T1000 (cell line): ENCODE measurements around the gene PRKCE.

Experiments used
- DNase-seq: peaks from one replicate; lab custom pipeline; 2025; ENCODE audit warnings: mixed read lengths; lab: John Stamatoyannopoulos, UW

PRKCE gene

GRCh38 chr2:45631955-45632354 is 19.5 kb upstream of the PRKCE start:
- no peak for DNase-seq

- no peak for DNase-seq
Observed at GRCh38 chr2:45634223-45634622, 17.3 kb upstream of the PRKCE start.

- DNase-seq: no peak
Observed at GRCh38 chr2:45636008-45636407, 15.5 kb upstream of the PRKCE start.

- DNase-seq: no peak
Observed at GRCh38 chr2:45637440-45637839, 14.0 kb upstream of the PRKCE start.

GRCh38 chr2:45640576-45640975 is 10.9 kb upstream of the PRKCE start:
- no peak for DNase-seq

- DNase-seq: no peak
Observed at GRCh38 chr2:45643095-45643494, 8.4 kb upstream of the PRKCE start.

- peak; percentile 52 for DNase-seq
Observed at GRCh38 chr2:45643543-45644542, 7.6 kb upstream of the PRKCE start.

- DNase-seq: no peak
Observed at GRCh38 chr2:45646289-45646688, 5.2 kb upstream of the PRKCE start.

GRCh38 chr2:45647356-45647755 is 4.1 kb upstream of the PRKCE start:
- no peak for DNase-seq

GRCh38 chr2:45647986-45648520 is 3.4 kb upstream of the PRKCE start:
- no peak for DNase-seq

GRCh38 chr2:45648636-45649035 is 2.8 kb upstream of the PRKCE start:
- DNase-seq: no peak

GRCh38 chr2:45649462-45649857 is 2.0 kb upstream of the PRKCE start:
- DNase-seq: no peak

GRCh38 chr2:45649858-45650811 is 1.3 kb upstream of the PRKCE start:
- DNase-seq: peak; percentile 41

GRCh38 chr2:45650851-45651414 is 542 bp upstream of the PRKCE start:
- DNase-seq: peak; percentile 76

GRCh38 chr2:45652090-45653031 is 886 bp downstream of the PRKCE start:
- no peak for DNase-seq

GRCh38 chr2:45653122-45653913 is 1.8 kb downstream of the PRKCE start:
- no peak for DNase-seq

GRCh38 chr2:45654250-45654649 is 2.8 kb downstream of the PRKCE start:
- no peak for DNase-seq

- no peak for DNase-seq
Observed at GRCh38 chr2:45661828-45662227, 10.4 kb downstream of the PRKCE start.

GRCh38 chr2:45664635-45665261 is 13.3 kb downstream of the PRKCE start:
- DNase-seq: no peak
